ENCODE measurements around the gene CTIF.
"Not testable (repeated sequence)": the region's sequence is repeated elsewhere in the genome, so short reads cannot be mapped to it uniquely, and the experiment has no call there.

Gene CTIF

DNA sequence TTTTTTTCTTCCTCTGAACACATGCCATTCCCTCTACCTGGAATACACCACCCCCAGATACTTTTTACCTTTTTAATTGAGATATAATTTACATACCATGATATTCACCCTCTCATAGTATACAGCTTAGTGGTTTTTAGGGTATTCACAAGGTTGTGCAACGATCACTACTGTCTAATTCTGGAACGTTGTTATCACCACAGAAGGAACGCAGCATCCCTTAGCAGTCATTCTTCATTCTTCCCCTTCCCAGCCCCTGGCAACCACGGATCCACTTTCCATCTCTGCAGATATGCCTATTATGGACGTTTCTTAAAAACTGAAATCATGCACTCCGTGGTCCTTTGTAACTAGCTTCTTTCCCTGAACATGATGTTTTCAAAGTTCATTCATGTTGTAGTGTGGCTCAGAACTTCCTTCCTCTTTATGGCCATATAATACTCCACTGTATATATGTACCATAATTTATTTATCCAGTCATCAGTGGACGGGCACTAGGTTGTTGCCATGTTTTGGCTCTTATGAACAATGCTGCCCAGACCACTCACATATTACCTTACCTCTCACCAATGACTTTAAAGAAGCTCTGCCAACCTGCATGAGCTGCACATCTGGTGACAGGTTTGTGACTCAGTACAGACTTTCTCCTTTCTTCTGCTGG is 168.9 kb downstream of the CTIF start:
- Histone ChIP-seq H3K4me1 (ENCODE audit: control insufficient read depth, insufficient read depth, low read length) (peaks cover 3% of the 10 kb centered on the region; the same call in 1 of the 2 replicates), H3K27me3 (ENCODE audit: control insufficient read depth, insufficient read depth, low read length) (no peaks in the 10 kb centered on the region), H3K9me3 (ENCODE audit: control insufficient read depth, insufficient read depth, low read length) (no peaks in the 10 kb centered on the region), H3K27ac (ENCODE audit: low read length) (no peak overlapping the region), H3K36me3 (ENCODE audit: control insufficient read depth, insufficient read depth, low read length) (no peaks in the 10 kb centered on the region), H3K4me3 (ENCODE audit: low read length) (no peak overlapping the region)
- no peak for DNase-seq (ENCODE audit: low read depth, low spot score)
- no CpG with 5 or more reads among the region's 7 CpGs for WGBS (ENCODE audit: insufficient coverage, insufficient read length)

DNA sequence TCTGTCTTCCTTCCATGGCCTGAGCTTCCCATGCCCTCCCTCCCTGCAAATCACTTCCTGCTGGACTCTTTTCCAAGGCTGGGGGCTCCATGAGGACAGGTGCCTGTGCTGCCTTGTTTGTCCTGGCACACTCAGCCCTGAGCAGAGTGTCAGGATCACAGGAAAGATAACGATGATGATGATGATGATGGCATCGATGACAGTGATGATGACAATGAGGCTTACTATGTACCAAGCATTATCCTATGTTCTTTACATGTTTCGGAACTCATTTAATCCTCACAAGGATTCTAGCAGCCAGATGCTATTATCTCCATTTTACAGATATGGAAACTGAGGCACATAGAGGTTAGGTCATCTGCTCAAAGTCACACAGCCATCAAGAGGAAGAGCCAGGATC is 170.0 kb downstream of the CTIF start:
- Histone ChIP-seq H3K27ac (ENCODE audit: low read length) (no peak overlapping the region), H3K27me3 (ENCODE audit: control insufficient read depth, insufficient read depth, low read length) (no peaks in the 10 kb centered on the region), H3K4me1 (ENCODE audit: control insufficient read depth, insufficient read depth, low read length) (peaks cover 3% of the 10 kb centered on the region; the same call in 1 of the 2 replicates), H3K4me3 (ENCODE audit: low read length) (no peak overlapping the region), H3K9me3 (ENCODE audit: control insufficient read depth, insufficient read depth, low read length) (no peaks in the 10 kb centered on the region), H3K36me3 (ENCODE audit: control insufficient read depth, insufficient read depth, low read length) (no peaks in the 10 kb centered on the region)
- DNase-seq (ENCODE audit: low read depth, low spot score): no peak
- WGBS (ENCODE audit: insufficient coverage, insufficient read length): no CpG with 5 or more reads among the region's 3 CpGs

DNA sequence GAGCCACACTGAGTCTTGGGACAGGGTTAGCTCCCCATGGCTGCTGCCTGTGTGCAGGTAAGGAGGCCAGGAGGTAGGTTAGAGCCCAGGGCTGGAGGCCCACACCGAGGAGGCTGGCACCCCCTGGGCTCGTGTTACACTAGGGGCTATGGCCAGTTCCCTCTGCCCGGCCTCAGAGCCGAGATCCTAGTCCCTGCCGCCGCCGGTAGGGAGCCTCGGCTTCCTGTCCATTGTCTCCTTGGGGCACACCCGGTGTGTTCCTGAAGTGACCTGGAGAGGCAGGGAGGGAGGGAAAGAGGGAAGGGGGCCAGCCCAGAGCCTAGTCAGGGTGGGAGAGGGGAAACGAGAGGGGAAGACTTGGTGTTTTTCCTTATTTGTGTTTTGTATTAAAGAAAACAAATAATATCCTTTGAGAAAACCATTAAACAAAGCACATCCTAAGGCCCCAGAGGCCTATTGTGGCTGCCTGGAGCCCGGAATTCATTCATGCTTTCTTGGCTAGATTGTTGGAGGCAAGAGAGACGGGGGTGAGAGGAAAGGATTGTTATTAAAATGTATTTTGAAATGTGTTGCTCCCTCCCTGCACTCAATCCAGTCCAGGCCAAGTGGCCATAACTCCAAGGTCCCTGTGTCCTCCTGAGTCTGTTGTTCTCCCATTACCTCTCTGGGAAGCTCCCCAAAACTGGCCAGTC is 170.7 kb downstream of the CTIF start:
- Histone ChIP-seq H3K4me3 (ENCODE audit: low read length) (no peak overlapping the region), H3K36me3 (ENCODE audit: control insufficient read depth, insufficient read depth, low read length) (no peaks in the 10 kb centered on the region), H3K27me3 (ENCODE audit: control insufficient read depth, insufficient read depth, low read length) (no peaks in the 10 kb centered on the region), H3K9me3 (ENCODE audit: control insufficient read depth, insufficient read depth, low read length) (no peaks in the 10 kb centered on the region), H3K4me1 (ENCODE audit: control insufficient read depth, insufficient read depth, low read length) (peaks cover 3% of the 10 kb centered on the region; the same call in 1 of the 2 replicates), H3K27ac (ENCODE audit: low read length) (no peak overlapping the region)
- DNase-seq (ENCODE audit: low read depth, low spot score): no peak
- WGBS (ENCODE audit: insufficient coverage, insufficient read length): no CpG with 5 or more reads among the region's 12 CpGs

DNA sequence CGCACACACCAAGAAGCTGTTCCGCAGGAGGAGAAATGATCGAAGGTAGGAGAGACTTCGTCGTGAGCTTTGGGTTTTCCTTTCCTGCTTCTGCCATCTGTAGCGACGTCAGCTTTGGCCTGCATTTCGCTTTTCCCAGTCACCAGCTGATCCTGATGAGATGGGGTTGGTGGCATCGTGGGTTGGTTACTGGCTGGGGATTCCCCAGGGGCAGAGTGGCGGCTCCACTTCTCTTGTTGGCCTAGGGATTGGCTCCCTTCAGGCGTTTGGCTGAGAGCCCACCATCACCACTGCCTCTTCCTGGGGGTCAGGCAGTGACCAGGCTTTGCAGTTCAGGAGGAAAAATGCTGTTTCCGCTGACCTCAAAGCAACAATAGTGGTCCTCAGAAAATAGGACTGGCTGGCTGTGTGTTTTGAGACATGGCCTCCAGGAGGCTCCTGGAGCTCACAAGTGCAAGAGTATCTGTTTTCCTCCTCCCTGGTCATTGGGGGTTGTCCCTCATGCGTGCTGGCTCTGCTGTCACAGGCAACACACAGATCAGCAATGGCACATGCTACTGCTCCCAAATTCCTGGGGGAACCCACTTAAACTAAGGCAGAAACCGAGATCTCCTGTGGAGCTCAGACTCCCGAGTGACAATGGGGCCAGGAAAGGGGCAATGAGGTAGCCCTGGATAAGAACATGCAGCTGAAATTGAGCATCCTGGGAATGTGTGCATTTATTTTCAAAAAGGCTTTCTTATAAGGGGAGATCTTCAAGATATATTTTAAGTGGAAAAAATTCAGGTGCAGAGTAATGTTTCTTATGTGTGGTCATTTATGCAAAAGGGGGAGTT is 173.0 kb downstream of the CTIF start:
- Histone ChIP-seq H3K4me3 (ENCODE audit: low read length) (no peak overlapping the region), H3K4me1 (ENCODE audit: control insufficient read depth, insufficient read depth, low read length) (peaks cover 3% of the 10 kb centered on the region; the same call in 1 of the 2 replicates), H3K27ac (ENCODE audit: low read length) (no peak overlapping the region), H3K36me3 (ENCODE audit: control insufficient read depth, insufficient read depth, low read length) (no peaks in the 10 kb centered on the region), H3K27me3 (ENCODE audit: control insufficient read depth, insufficient read depth, low read length) (no peaks in the 10 kb centered on the region), H3K9me3 (ENCODE audit: control insufficient read depth, insufficient read depth, low read length) (no peaks in the 10 kb centered on the region)
- no CpG with 5 or more reads among the region's 15 CpGs for WGBS (ENCODE audit: insufficient coverage, insufficient read length)
- no peak for DNase-seq (ENCODE audit: low read depth, low spot score)

DNA sequence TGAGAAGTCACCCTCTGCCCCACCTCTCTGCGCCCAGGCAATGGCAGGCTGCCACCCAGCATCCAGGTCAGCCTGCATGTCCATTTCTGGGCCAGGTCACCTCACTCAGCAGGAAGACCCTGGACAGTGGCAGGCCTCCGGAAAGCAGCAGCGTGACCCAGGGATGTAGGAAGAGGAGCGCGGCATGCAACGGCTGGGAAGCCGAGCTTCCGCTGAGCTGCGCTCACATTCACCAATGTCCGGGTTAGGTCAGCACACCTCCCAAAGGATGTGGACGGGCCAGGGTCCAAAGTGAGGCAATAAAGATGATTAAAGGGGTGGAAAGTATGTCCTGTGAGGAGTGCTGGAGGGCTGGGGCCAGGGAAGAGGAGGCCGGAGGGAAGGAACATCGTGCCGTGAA is 174.5 kb downstream of the CTIF start:
- Histone ChIP-seq H3K36me3 (ENCODE audit: control insufficient read depth, insufficient read depth, low read length) (no peaks in the 10 kb centered on the region), H3K9me3 (ENCODE audit: control insufficient read depth, insufficient read depth, low read length) (no peaks in the 10 kb centered on the region), H3K27me3 (ENCODE audit: control insufficient read depth, insufficient read depth, low read length) (no peaks in the 10 kb centered on the region), H3K4me1 (ENCODE audit: control insufficient read depth, insufficient read depth, low read length) (peaks cover 3% of the 10 kb centered on the region; the same call in 1 of the 2 replicates), H3K4me3 (ENCODE audit: low read length) (no peak overlapping the region), H3K27ac (ENCODE audit: low read length) (no peak overlapping the region)
- WGBS (ENCODE audit: insufficient coverage, insufficient read length): no CpG with 5 or more reads among the region's 14 CpGs
- DNase-seq (ENCODE audit: low read depth, low spot score): no peak

DNA sequence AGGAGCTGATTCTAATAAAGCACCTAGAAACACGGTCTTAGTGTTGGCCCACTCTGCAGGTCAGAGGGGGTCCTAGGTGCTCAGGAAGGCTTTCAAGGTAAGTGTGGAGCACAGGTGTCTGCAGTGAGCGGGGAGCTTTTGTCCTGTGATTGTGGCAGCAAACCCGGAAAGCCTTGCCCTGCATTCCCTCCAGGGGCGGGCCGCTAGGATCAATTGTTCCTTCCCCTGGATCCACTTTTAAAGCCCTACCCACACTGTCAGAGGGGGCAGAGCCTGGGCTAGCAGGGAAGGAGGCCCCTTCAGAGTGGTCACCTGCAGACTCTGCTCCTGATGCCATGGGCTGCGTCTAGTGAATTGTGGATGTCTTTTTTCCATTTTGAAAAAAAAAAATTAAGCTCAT is 176.0 kb downstream of the CTIF start:
- DNase-seq (ENCODE audit: low read depth, low spot score): no peak
- Histone ChIP-seq H3K9me3 (ENCODE audit: control insufficient read depth, insufficient read depth, low read length) (no peaks in the 10 kb centered on the region), H3K4me3 (ENCODE audit: low read length) (no peak overlapping the region), H3K4me1 (ENCODE audit: control insufficient read depth, insufficient read depth, low read length) (peaks cover 3% of the 10 kb centered on the region; the same call in 1 of the 2 replicates), H3K27me3 (ENCODE audit: control insufficient read depth, insufficient read depth, low read length) (no peaks in the 10 kb centered on the region), H3K27ac (ENCODE audit: low read length) (no peak overlapping the region), H3K36me3 (ENCODE audit: control insufficient read depth, insufficient read depth, low read length) (no peaks in the 10 kb centered on the region)
- no CpG with 5 or more reads among the region's 6 CpGs for WGBS (ENCODE audit: insufficient coverage, insufficient read length)

DNA sequence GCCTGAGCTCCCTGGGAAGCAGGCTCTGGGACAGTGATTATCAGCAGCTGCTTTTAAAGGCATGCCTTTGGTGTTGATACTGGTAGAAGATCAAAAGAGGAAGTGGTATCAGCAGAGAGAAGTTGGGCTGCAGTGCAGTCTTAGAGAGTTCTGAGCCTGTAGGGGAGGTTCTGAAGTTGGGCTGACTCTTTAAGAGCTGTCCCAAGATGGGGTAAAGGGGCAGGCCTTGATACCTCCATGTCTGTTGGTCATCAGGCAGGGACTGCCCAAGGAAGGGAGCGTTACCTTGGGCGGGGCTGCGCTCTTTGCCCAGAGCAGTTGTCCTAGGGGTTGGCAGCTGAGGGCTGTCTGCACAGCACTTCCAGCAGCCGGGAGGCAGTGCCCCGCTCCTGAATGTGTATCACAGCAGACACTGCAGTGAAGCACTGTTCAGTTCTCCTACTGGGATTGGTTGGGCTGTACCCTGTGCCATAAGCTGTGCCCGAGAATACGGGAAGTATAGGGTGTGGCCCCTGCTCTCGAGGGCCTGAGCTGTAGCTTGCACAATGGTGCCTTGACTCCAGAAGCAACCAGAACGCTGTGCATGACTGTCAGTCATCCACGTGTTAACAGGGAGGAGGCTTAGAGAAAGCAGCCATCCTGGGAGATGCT is 177.0 kb downstream of the CTIF start:
- H3K4me1 ChIP-seq (ENCODE audit: control insufficient read depth, insufficient read depth, low read length): no peaks in the 10 kb centered on the region
- no CpG with 5 or more reads among the region's 10 CpGs for WGBS (ENCODE audit: insufficient coverage, insufficient read length)
- H3K4me3 ChIP-seq (ENCODE audit: low read length): no peak overlapping the region
- H3K27ac ChIP-seq (ENCODE audit: low read length): no peak overlapping the region
- H3K27me3 ChIP-seq (ENCODE audit: control insufficient read depth, insufficient read depth, low read length): no peaks in the 10 kb centered on the region
- no peaks in the 10 kb centered on the region for H3K9me3 ChIP-seq (ENCODE audit: control insufficient read depth, insufficient read depth, low read length)
- no peaks in the 10 kb centered on the region for H3K36me3 ChIP-seq (ENCODE audit: control insufficient read depth, insufficient read depth, low read length)
- no peak for DNase-seq (ENCODE audit: low read depth, low spot score)

DNA sequence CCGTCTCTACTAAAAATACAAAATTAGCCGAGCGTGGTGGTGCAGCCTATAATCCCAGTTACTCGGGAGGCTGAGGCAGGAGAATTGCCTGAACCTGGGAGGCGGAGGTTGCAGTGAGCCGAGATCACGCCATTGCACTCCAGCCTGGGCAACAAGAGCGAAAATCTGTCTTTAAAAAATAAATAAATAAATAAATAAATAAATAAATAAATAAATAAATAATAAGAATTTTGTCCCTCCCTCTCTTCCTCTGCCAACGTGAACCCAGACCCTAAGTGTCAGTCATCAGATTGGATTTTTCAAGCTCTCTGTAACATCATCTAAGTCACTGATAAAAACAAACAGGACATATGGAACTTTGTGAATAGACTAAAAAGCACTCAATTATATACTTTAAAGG is 178.4 kb downstream of the CTIF start:
- H3K4me1 ChIP-seq (ENCODE audit: control insufficient read depth, insufficient read depth, low read length); H3K27me3 ChIP-seq (ENCODE audit: control insufficient read depth, insufficient read depth, low read length); H3K4me3 ChIP-seq (ENCODE audit: low read length); H3K27ac ChIP-seq (ENCODE audit: low read length); H3K9me3 ChIP-seq (ENCODE audit: control insufficient read depth, insufficient read depth, low read length); DNase-seq (ENCODE audit: low read depth, low spot score); H3K36me3 ChIP-seq (ENCODE audit: control insufficient read depth, insufficient read depth, low read length): not testable (repeated sequence)
- WGBS (ENCODE audit: insufficient coverage, insufficient read length): no CpG with 5 or more reads among the region's 9 CpGs

DNA sequence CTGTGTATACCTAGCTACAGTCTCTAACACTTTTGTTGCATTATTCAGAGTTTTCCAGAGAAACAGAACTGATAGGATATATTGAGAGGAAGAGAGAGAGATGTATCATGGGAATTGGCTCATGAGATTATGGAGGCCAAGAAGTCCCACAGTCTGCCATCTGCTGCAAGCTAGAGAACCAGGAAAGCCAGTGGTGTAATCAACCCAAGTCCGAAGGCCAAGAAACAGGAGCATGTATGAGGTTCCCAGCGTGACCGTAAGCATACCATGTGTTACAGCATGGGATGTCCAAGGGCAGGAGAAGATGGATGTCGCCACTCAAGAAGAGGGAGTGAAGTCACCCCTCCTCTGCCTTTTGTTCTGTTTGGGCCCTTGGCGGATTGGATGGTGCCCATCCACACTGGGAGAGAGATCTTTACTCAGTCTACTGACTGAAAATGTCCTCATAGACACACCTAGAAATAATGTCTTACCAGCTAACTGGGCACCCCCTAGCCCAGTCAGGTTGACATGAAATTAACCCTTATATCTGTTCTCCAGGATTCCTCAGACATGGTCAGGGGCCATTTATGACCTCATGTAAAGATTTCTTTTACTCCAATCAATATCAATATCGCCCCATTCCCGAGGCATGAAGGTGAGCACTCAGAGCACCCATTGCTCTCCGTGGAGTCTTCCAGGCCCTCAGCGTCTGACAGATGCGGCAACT is 179.6 kb downstream of the CTIF start:
- Histone ChIP-seq H3K4me1 (ENCODE audit: control insufficient read depth, insufficient read depth, low read length) (no peaks in the 10 kb centered on the region), H3K36me3 (ENCODE audit: control insufficient read depth, insufficient read depth, low read length) (no peaks in the 10 kb centered on the region), H3K27me3 (ENCODE audit: control insufficient read depth, insufficient read depth, low read length) (no peaks in the 10 kb centered on the region), H3K27ac (ENCODE audit: low read length) (no peak overlapping the region), H3K4me3 (ENCODE audit: low read length) (no peak overlapping the region), H3K9me3 (ENCODE audit: control insufficient read depth, insufficient read depth, low read length) (no peaks in the 10 kb centered on the region)
- WGBS (ENCODE audit: insufficient coverage, insufficient read length): no CpG with 5 or more reads among the region's 10 CpGs
- DNase-seq (ENCODE audit: low read depth, low spot score): no peak

DNA sequence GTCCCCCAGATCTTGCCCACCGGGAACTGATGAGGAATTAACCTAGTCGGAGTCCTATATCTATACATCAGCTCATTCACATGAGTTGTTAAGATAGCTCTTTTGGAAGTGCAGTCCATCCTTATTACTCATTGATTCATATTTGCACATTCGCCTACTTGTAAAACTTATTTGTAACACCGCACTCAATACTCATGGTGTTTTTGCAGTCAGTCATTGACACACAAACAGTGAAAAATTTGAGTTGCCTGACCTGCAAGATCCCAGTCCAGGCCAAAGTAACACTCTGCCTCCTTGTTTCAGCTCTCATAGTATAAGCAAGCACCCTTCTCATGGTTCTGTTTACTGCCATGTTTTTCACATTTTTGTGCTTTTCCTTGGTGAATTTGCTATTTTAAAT is 180.6 kb downstream of the CTIF start:
- WGBS (ENCODE audit: insufficient coverage, insufficient read length): no CpG with 5 or more reads among the region's 4 CpGs

More for the DNA sequence above, 180.6 kb downstream of the CTIF start:
- no peaks in the 10 kb centered on the region for H3K4me1 ChIP-seq (ENCODE audit: control insufficient read depth, insufficient read depth, low read length)
- no peaks in the 10 kb centered on the region for H3K36me3 ChIP-seq (ENCODE audit: control insufficient read depth, insufficient read depth, low read length)
- no peak overlapping the region for H3K27ac ChIP-seq (ENCODE audit: low read length)
- no peaks in the 10 kb centered on the region for H3K9me3 ChIP-seq (ENCODE audit: control insufficient read depth, insufficient read depth, low read length)
- no peak overlapping the region for H3K4me3 ChIP-seq (ENCODE audit: low read length)
- no peak for DNase-seq (ENCODE audit: low read depth, low spot score)
- no peaks in the 10 kb centered on the region for H3K27me3 ChIP-seq (ENCODE audit: control insufficient read depth, insufficient read depth, low read length)

Measured in iPS DF 6.9 (cell line).